ENCODE results near the gene FETUB.
"Not testable (repeated sequence)": the region's sequence is repeated elsewhere in the genome, so short reads cannot be mapped to it uniquely, and the experiment has no call there.

The FETUB gene

DNA sequence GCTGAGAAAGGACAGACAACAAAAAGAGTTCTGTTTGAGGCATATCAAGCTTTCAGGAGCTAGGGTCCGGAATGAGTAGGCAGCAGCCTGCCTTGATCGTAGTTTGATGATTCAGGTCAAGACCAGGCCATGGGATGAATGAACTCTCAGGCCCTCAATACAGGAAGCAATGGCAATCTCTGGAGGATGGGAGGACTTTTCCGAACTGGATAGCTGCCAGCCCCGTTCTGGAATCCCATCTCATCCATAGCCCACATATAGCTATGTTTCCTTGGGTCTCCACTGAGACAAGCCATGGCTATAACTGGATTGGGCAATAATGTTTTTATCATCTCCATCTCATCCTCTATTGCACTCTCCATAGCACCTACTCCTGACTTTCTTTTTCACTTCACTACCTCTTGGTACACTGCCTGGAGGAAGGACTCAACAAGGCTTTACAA is 14.6 kb upstream of the FETUB start:
- H3K27ac ChIP-seq (ENCODE audit: low read depth, low read length, severe bottlenecking) = no peak overlapping the region
- no peaks in the 10 kb centered on the region for H3K36me3 ChIP-seq (ENCODE audit: control insufficient read depth, insufficient read depth, low read length)
- no peaks in the 10 kb centered on the region for H3K4me1 ChIP-seq (ENCODE audit: control insufficient read depth, insufficient read depth, low read length, poor library complexity, severe bottlenecking)
- 94 to 100% methylated on average over 2 to 3 of the region's 4 CpGs for WGBS, 2 experiments (ENCODE audit: insufficient coverage in 2 of 2)
- no peaks in the 10 kb centered on the region for H3K9me3 ChIP-seq (ENCODE audit: control insufficient read depth, low read length)
- no peak overlapping the region for H3K4me3 ChIP-seq (ENCODE audit: extremely low read depth, insufficient read depth, low read length, poor library complexity, severe bottlenecking)

DNA sequence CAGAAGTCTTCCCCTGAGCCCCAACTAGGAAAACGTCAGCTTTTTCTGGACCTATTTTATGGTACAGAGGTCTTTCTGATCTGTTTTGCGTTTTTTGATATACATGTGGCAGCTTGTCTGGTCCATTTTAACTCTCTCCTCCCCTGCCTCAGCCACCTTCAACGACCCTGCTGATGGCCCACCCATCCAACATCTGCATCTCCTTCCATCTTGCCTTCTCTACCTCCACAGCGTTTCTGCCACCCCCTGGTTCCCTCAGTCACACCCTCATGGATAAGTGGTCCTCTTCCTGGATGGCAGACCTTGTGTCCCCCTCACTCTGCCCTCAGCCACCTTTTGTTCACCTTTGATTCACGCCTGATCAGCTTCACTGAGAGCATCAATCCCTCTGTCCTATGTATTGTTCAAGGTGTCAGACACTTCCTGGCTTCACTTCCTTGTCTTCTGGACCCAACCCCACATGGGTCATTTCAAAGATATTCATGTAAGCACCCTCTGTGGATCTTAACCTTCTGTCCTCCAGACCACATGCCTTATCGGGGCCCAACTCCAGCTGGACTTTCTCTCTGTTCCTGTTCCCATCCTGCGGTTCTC is 13.8 kb upstream of the FETUB start:
- no peaks in the 10 kb centered on the region for H3K4me1 ChIP-seq (ENCODE audit: control insufficient read depth, insufficient read depth, low read length, poor library complexity, severe bottlenecking)
- H3K27ac ChIP-seq (ENCODE audit: low read depth, low read length, severe bottlenecking) = no peak overlapping the region
- 84 to 98% methylated on average over 5 to 7 of the region's 7 CpGs for WGBS, 2 experiments (ENCODE audit: insufficient coverage in 2 of 2)

DNA sequence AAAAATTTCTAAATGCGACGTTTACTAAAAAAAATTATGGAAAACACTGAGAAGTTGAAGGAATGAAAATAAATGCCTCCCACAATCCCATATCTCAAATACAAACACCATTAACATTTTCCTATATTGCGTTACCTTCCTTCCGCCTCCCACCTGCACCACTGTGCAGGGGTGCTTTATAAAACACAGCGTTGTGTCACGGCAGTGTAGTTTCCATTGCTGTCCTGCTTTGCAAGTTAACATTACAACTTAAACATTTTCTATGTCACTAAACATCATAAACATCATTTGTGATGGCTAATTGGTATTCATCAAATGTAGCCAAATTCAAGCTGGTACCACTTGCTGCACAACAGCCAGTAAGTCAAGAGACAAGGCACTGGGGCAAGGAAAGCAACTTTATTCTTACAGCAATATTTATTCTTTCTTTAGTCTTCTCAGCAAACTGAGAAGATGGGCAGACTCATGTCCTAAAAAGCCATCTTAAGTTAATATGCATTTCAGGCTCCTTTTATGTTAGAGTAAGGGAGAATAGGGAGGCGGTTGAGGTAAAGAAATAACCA is 12.3 kb upstream of the FETUB start:
- Histone ChIP-seq H3K27ac (ENCODE audit: low read depth, low read length, severe bottlenecking) (no peak overlapping the region), H3K9me3 (ENCODE audit: control insufficient read depth, low read length) (no peaks in the 10 kb centered on the region), H3K4me1 (ENCODE audit: control insufficient read depth, insufficient read depth, low read length, poor library complexity, severe bottlenecking) (no peaks in the 10 kb centered on the region), H3K4me3 (ENCODE audit: extremely low read depth, insufficient read depth, low read length, poor library complexity, severe bottlenecking) (no peak overlapping the region), H3K36me3 (ENCODE audit: control insufficient read depth, insufficient read depth, low read length) (no peaks in the 10 kb centered on the region)
- 98 to 100% methylated on average over 4 of the region's 7 CpGs for WGBS, 2 experiments (ENCODE audit: insufficient coverage in 2 of 2)

More for the DNA sequence above, 13.8 kb upstream of the FETUB start:
- Histone ChIP-seq H3K9me3 (ENCODE audit: control insufficient read depth, low read length) (no peaks in the 10 kb centered on the region), H3K36me3 (ENCODE audit: control insufficient read depth, insufficient read depth, low read length) (no peaks in the 10 kb centered on the region), H3K4me3 (ENCODE audit: extremely low read depth, insufficient read depth, low read length, poor library complexity, severe bottlenecking) (no peak overlapping the region)

DNA sequence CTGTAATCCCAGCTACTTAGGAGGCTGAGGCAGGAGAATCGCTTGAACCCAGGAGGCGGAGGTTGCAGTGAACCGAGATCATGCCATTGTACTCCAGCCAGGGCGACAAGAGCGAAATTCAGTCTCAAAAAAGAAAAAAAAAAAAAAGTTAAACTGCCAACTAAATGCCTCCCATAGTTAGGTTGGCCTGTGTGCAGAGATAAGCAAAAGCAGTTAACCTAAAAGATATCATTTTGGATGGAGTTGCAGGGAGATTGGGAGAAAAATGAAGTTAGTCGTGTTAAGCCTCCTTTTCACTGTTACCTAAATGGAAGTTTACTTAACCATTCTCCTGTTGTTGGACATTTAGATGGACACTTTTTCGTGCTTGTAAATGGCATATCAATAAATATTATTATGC is 11.4 kb upstream of the FETUB start:
- 95 to 100% methylated on average over 2 to 4 of the region's 7 CpGs for WGBS, 2 experiments (ENCODE audit: insufficient coverage in 2 of 2)
- Histone ChIP-seq H3K4me3 (ENCODE audit: extremely low read depth, insufficient read depth, low read length, poor library complexity, severe bottlenecking) (no peak overlapping the region), H3K4me1 (ENCODE audit: control insufficient read depth, insufficient read depth, low read length, poor library complexity, severe bottlenecking) (no peaks in the 10 kb centered on the region), H3K9me3 (ENCODE audit: control insufficient read depth, low read length) (no peaks in the 10 kb centered on the region), H3K27ac (ENCODE audit: low read depth, low read length, severe bottlenecking) (no peak overlapping the region), H3K36me3 (ENCODE audit: control insufficient read depth, insufficient read depth, low read length) (no peaks in the 10 kb centered on the region)

DNA sequence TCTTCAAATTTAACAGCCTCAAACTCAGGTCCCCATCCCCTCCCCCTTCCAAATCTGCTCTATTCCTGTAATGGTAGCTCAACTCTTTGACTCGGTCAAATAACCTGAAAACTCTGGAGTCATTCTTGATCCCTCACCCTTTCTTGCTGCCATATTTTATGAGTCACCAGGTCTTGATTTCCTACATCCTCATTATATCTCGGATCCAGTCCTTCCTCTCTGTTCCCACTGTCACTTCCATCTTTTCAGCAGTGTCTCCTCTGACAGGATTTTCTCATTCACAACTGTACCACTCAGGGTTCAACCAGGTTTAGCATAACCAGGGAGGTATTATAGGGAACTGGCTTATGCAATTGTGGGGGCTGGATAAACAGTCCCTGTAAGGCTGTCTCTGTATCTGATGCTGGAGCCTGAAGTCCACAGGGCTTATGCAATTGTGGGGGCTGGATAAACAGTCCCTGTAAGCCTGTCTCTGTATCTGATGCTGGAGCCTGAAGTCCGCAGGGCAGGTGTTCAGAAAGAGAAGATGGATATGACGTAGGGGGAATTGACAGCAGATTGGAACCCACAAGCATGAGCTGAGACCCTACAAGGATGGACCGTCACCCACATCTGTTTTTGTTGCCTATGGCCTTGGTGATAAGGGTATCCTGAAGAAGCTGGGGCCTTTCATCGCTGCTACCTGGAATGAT is 9.1 kb upstream of the FETUB start:
- WGBS, 2 experiments (ENCODE audit: insufficient coverage in 2 of 2) = 85 to 95% methylated on average over 6 of the region's 6 CpGs
- Histone ChIP-seq H3K27ac (ENCODE audit: low read depth, low read length, severe bottlenecking) (no peak overlapping the region), H3K4me1 (ENCODE audit: control insufficient read depth, insufficient read depth, low read length, poor library complexity, severe bottlenecking) (no peaks in the 10 kb centered on the region), H3K4me3 (ENCODE audit: extremely low read depth, insufficient read depth, low read length, poor library complexity, severe bottlenecking) (no peak overlapping the region), H3K36me3 (ENCODE audit: control insufficient read depth, insufficient read depth, low read length) (no peaks in the 10 kb centered on the region), H3K9me3 (ENCODE audit: control insufficient read depth, low read length) (no peaks in the 10 kb centered on the region)

DNA sequence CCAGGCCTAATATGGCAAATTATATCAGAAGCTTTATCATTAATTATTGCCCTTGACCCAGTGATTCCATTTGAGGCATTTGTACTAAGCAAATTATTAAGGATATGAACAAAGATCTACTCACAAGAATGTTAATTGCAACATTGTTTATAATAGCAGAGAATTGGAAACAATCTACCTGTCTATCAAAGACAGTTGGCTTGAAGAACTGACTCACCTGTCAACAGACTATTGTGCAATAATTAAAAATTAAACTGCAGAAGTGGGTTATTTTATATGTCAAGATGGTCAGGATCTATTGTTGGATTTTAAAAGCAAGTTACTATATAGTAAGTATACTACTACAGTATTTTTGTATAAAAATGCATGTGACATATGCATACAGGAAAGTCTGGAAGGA is 6.7 kb upstream of the FETUB start:
- Histone ChIP-seq H3K4me3 (ENCODE audit: extremely low read depth, insufficient read depth, low read length, poor library complexity, severe bottlenecking) (no peak overlapping the region), H3K9me3 (ENCODE audit: control insufficient read depth, low read length) (no peaks in the 10 kb centered on the region), H3K36me3 (ENCODE audit: control insufficient read depth, insufficient read depth, low read length) (no peaks in the 10 kb centered on the region), H3K4me1 (ENCODE audit: control insufficient read depth, insufficient read depth, low read length, poor library complexity, severe bottlenecking) (no peaks in the 10 kb centered on the region), H3K27ac (ENCODE audit: low read depth, low read length, severe bottlenecking) (no peak overlapping the region)

DNA sequence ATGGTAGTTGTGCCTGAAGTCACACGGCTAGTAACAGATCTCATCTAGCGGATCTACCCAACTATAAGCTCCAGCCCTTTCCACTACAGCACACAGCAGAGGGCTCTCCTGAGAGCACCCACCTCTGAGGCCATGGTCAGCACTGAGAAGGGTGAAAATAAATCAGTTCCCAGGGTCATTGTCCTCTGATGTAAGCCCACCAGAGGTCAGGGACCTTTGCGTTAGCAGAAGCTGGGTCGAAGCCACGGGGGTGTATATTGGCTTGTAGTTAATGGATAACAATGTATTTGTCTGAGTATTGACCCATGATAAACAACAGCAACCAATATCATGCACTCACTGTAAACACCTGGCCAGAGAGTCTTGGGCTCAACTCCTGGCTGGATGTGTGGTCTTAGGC is 6.0 kb upstream of the FETUB start:
- not testable (repeated sequence) for H3K4me1 ChIP-seq (ENCODE audit: control insufficient read depth, insufficient read depth, low read length, poor library complexity, severe bottlenecking); H3K4me3 ChIP-seq (ENCODE audit: extremely low read depth, insufficient read depth, low read length, poor library complexity, severe bottlenecking); H3K36me3 ChIP-seq (ENCODE audit: control insufficient read depth, insufficient read depth, low read length); H3K9me3 ChIP-seq (ENCODE audit: control insufficient read depth, low read length); H3K27ac ChIP-seq (ENCODE audit: low read depth, low read length, severe bottlenecking)
- WGBS, 2 experiments (ENCODE audit: insufficient coverage in 2 of 2) = 100% methylated on average over 1 of the region's 5 CpGs; no CpG with 5 or more reads in 1 of the 2 experiments

DNA sequence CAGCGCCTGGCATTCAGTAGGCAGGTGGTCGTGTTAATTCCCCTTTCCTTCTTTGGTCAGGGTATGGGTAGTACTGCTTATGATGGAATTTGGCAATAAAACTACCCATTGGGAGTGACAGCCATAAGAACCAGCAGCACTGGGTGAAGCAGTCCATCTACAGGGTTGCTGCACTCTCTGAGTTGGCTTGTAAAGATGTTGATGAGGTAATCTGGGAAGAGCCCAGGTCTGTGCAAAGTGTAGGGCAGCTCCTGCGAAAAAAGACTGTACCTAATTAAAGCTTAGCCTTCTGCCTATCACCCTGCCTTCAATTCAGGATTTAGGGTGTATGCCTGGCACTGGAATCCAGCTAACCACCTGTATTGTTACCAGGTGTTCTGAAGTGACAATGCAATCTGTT is 4.7 kb upstream of the FETUB start:
- Histone ChIP-seq H3K4me3 (ENCODE audit: extremely low read depth, insufficient read depth, low read length, poor library complexity, severe bottlenecking) (no peak overlapping the region), H3K27ac (ENCODE audit: low read depth, low read length, severe bottlenecking) (no peak overlapping the region), H3K36me3 (ENCODE audit: control insufficient read depth, insufficient read depth, low read length) (no peaks in the 10 kb centered on the region), H3K9me3 (ENCODE audit: control insufficient read depth, low read length) (no peaks in the 10 kb centered on the region), H3K4me1 (ENCODE audit: control insufficient read depth, insufficient read depth, low read length, poor library complexity, severe bottlenecking) (peaks cover 3% of the 10 kb centered on the region)
- WGBS, 2 experiments (ENCODE audit: insufficient coverage in 2 of 2) = 79 to 88% methylated on average over 1 to 3 of the region's 3 CpGs

DNA sequence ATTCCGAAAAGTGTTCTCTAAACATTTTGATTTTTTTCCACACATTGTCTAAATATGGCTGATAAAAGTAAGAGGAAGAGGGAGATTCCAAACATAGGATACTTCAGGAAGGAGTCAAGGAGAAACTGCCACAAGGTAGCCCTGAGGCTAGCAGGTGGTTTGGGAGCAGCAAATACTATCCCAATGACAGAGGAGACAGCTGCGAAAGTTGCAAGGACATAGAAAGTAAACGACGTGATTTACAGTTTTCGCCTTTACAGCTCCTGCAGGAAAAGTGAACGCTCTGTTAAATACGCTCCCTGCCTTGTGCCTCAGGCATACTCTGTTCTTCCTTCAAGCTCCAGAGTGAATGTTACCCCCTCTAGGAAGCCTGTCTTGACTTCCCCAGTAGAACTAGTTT is 3.7 kb upstream of the FETUB start:
- Histone ChIP-seq H3K4me1 (ENCODE audit: control insufficient read depth, insufficient read depth, low read length, poor library complexity, severe bottlenecking) (peaks cover 9% of the 10 kb centered on the region), H3K36me3 (ENCODE audit: control insufficient read depth, insufficient read depth, low read length) (no peaks in the 10 kb centered on the region), H3K4me3 (ENCODE audit: extremely low read depth, insufficient read depth, low read length, poor library complexity, severe bottlenecking) (no peak overlapping the region), H3K27ac (ENCODE audit: low read depth, low read length, severe bottlenecking) (no peak overlapping the region), H3K9me3 (ENCODE audit: control insufficient read depth, low read length) (no peaks in the 10 kb centered on the region)
- 92 to 95% methylated on average over 6 of the region's 7 CpGs for WGBS, 2 experiments (ENCODE audit: insufficient coverage in 2 of 2)

DNA sequence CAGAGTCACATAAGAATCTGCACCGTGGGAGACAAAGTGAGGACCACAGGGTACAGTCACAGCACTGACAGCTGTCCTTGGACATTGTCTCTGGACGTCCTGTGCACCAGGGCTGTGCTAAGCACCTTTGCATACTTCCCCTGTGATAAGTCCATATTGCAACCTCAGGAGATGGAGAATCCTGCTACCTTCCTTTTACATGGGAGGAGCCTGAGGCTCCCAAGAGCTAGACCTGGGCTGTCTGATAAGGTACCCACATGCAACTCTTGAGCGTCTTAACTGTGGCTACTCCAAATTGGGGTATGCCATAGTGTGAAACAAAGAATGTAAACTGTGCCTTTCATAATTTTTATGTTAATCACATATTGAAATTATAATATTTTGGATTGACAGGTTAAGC is 2.5 kb upstream of the FETUB start:
- Histone ChIP-seq H3K4me3 (ENCODE audit: extremely low read depth, insufficient read depth, low read length, poor library complexity, severe bottlenecking) (no peak overlapping the region), H3K9me3 (ENCODE audit: control insufficient read depth, low read length) (no peaks in the 10 kb centered on the region), H3K27ac (ENCODE audit: low read depth, low read length, severe bottlenecking) (no peak overlapping the region), H3K4me1 (ENCODE audit: control insufficient read depth, insufficient read depth, low read length, poor library complexity, severe bottlenecking) (peaks cover 9% of the 10 kb centered on the region), H3K36me3 (ENCODE audit: control insufficient read depth, insufficient read depth, low read length) (no peaks in the 10 kb centered on the region)
- 82 to 86% methylated on average over 2 of the region's 3 CpGs for WGBS, 2 experiments (ENCODE audit: insufficient coverage in 2 of 2)

DNA sequence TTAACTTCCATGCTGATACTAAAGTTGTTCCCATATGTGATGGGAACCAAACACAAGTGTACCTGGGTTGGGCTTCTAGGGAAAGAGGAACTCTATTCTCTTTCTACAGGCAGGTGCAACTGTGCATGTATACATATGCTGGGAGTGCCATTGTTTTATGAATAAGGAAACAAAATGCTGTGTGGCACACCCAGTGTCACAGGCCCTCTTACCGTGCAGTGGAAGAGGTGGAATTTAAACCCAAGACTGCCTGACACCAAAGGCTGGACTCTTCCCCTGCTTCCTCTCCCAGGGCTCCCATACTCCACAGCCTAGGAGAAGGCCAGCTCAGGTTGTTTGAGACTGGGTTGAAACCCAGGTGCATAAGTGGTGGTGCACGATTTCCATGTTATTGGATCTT is 1.9 kb upstream of the FETUB start:
- Histone ChIP-seq H3K27ac (ENCODE audit: low read depth, low read length, severe bottlenecking) (no peak overlapping the region), H3K9me3 (ENCODE audit: control insufficient read depth, low read length) (no peaks in the 10 kb centered on the region), H3K36me3 (ENCODE audit: control insufficient read depth, insufficient read depth, low read length) (no peaks in the 10 kb centered on the region), H3K4me1 (ENCODE audit: control insufficient read depth, insufficient read depth, low read length, poor library complexity, severe bottlenecking) (peaks cover 9% of the 10 kb centered on the region), H3K4me3 (ENCODE audit: extremely low read depth, insufficient read depth, low read length, poor library complexity, severe bottlenecking) (no peak overlapping the region)
- WGBS, 2 experiments (ENCODE audit: insufficient coverage in 2 of 2) = 100% methylated on average over 1 of the region's 2 CpGs; no CpG with 5 or more reads in 1 of the 2 experiments
